ENCODE measurements around the gene TMEM135. TPM values are rescaled to one million over a fixed set of nuclear protein-coding genes. Genes with fewer than 3 reads are reported as not detected.

The TMEM135 gene
- total RNA-seq, 2 donors from 2014 or later: 23.0 to 40.3 TPM

- no peak overlapping the region for H3K4me3 Mint-ChIP-seq
- DNase-seq (ENCODE audit: low spot score) (no peak), ATAC-seq (no peak)
- no peaks in the 10 kb centered on the region for H3K9me3 Mint-ChIP-seq
- H3K4me1 Mint-ChIP-seq (ENCODE audit: low read depth in 2 of 2): peaks cover 3 to 7% of the 10 kb centered on the region in 2 donors
- no peaks in the 10 kb centered on the region for H3K27me3 Mint-ChIP-seq
- no peak overlapping the region for H3K27ac Mint-ChIP-seq
- no peaks in the 10 kb centered on the region for H3K36me3 Mint-ChIP-seq
These were observed 186.8 kb downstream of the TMEM135 start for GRCh38 chr11:87224486-87224885.

GRCh38 chr11:87228820-87229219, 191.1 kb downstream of the TMEM135 start:
- DNase-seq (ENCODE audit: low spot score) (no peak), ATAC-seq (no peak)
- Mint-ChIP-seq H3K4me1 (ENCODE audit: low read depth in 2 of 2) (peaks cover 0 to 6% of the 10 kb centered on the region in 2 donors), H3K9me3 (peaks cover 4% of the 10 kb centered on the region), H3K27me3 (no peaks in the 10 kb centered on the region), H3K4me3 (no peak overlapping the region), H3K27ac (no peak overlapping the region), H3K36me3 (peaks cover 22% of the 10 kb centered on the region)

GRCh38 chr11:87230995-87231394, 193.3 kb downstream of the TMEM135 start:
- DNase-seq (ENCODE audit: low spot score) (no peak), ATAC-seq (no peak)
- H3K27ac Mint-ChIP-seq: no peak overlapping the region
- no peak overlapping the region for H3K4me3 Mint-ChIP-seq
- peaks cover 22% of the 10 kb centered on the region for H3K36me3 Mint-ChIP-seq
- no peaks in the 10 kb centered on the region for H3K27me3 Mint-ChIP-seq
- H3K4me1 Mint-ChIP-seq (ENCODE audit: low read depth in 2 of 2): peaks cover 0 to 6% of the 10 kb centered on the region in 2 donors
- peaks cover 4% of the 10 kb centered on the region for H3K9me3 Mint-ChIP-seq

GRCh38 chr11:87232320-87232719, 194.6 kb downstream of the TMEM135 start:
- DNase-seq (ENCODE audit: low spot score) (no peak), ATAC-seq (no peak)
- Mint-ChIP-seq H3K27me3 (no peaks in the 10 kb centered on the region), H3K36me3 (peaks cover 22% of the 10 kb centered on the region), H3K4me1 (ENCODE audit: low read depth in 2 of 2) (peaks cover 0 to 6% of the 10 kb centered on the region in 2 donors), H3K4me3 (no peak overlapping the region), H3K9me3 (peaks cover 4% of the 10 kb centered on the region), H3K27ac (no peak overlapping the region)

- Mint-ChIP-seq H3K9me3 (peaks cover 4% of the 10 kb centered on the region), H3K4me3 (no peak overlapping the region), H3K36me3 (peaks cover 28% of the 10 kb centered on the region), H3K4me1 (ENCODE audit: low read depth in 2 of 2) (no peaks in the 10 kb centered on the region), H3K27me3 (no peaks in the 10 kb centered on the region), H3K27ac (no peak overlapping the region)
- DNase-seq (ENCODE audit: low spot score): no peak
- ATAC-seq: no peak
These were observed 197.6 kb downstream of the TMEM135 start for GRCh38 chr11:87235366-87235765.

GRCh38 chr11:87236368-87236767, 198.6 kb downstream of the TMEM135 start:
- H3K27ac Mint-ChIP-seq: no peak overlapping the region
- no peak for DNase-seq (ENCODE audit: low spot score)
- H3K4me1 Mint-ChIP-seq (ENCODE audit: low read depth in 2 of 2): no peaks in the 10 kb centered on the region
- no peak overlapping the region for H3K4me3 Mint-ChIP-seq
- H3K36me3 Mint-ChIP-seq: peaks cover 21% of the 10 kb centered on the region
- H3K9me3 Mint-ChIP-seq: no peaks in the 10 kb centered on the region
- ATAC-seq: no peak
- no peaks in the 10 kb centered on the region for H3K27me3 Mint-ChIP-seq

- no peak overlapping the region for H3K27ac Mint-ChIP-seq
- DNase-seq (ENCODE audit: low spot score) (no peak), ATAC-seq (no peak)
- H3K27me3 Mint-ChIP-seq: no peaks in the 10 kb centered on the region
- H3K4me3 Mint-ChIP-seq: no peak overlapping the region
- peaks cover 6% of the 10 kb centered on the region for H3K36me3 Mint-ChIP-seq
- no peaks in the 10 kb centered on the region for H3K4me1 Mint-ChIP-seq (ENCODE audit: low read depth in 2 of 2)
- H3K9me3 Mint-ChIP-seq: no peaks in the 10 kb centered on the region
These were observed 201.3 kb downstream of the TMEM135 start for GRCh38 chr11:87239001-87239400.

GRCh38 chr11:87239531-87239930, 201.8 kb downstream of the TMEM135 start:
- no peaks in the 10 kb centered on the region for H3K9me3 Mint-ChIP-seq
- H3K27ac Mint-ChIP-seq: no peak overlapping the region
- no peaks in the 10 kb centered on the region for H3K4me1 Mint-ChIP-seq (ENCODE audit: low read depth in 2 of 2)
- ATAC-seq (no peak), DNase-seq (ENCODE audit: low spot score) (no peak)
- no peak overlapping the region for H3K4me3 Mint-ChIP-seq
- H3K36me3 Mint-ChIP-seq: peaks cover 6% of the 10 kb centered on the region
- H3K27me3 Mint-ChIP-seq: no peaks in the 10 kb centered on the region

- H3K36me3 Mint-ChIP-seq: peaks cover 7% of the 10 kb centered on the region
- DNase-seq (ENCODE audit: low spot score): no peak
- no peak for ATAC-seq
- H3K4me3 Mint-ChIP-seq: peak overlapping the region; percentile 11
- peaks cover 36 to 37% of the 10 kb centered on the region in 2 donors for H3K4me1 Mint-ChIP-seq (ENCODE audit: low read depth in 2 of 2)
- no peaks in the 10 kb centered on the region for H3K9me3 Mint-ChIP-seq
- H3K27me3 Mint-ChIP-seq: no peaks in the 10 kb centered on the region
- peak overlapping the region; percentile 13 to 54 for H3K27ac Mint-ChIP-seq
These were observed 213.8 kb downstream of the TMEM135 start for GRCh38 chr11:87251560-87251959.

- Mint-ChIP-seq H3K27ac (peak overlapping the region in 1 of 2 donors; percentile 27), H3K4me1 (ENCODE audit: low read depth in 2 of 2) (peaks cover 41% of the 10 kb centered on the region in 2 donors), H3K36me3 (peaks cover 5% of the 10 kb centered on the region), H3K4me3 (no peak overlapping the region), H3K27me3 (no peaks in the 10 kb centered on the region), H3K9me3 (no peaks in the 10 kb centered on the region)
- peak; percentile 65 to 88 for ATAC-seq
- no peak for DNase-seq (ENCODE audit: low spot score)
These were observed 215.1 kb downstream of the TMEM135 start for GRCh38 chr11:87252869-87253268.

GRCh38 chr11:87254562-87254961, 216.8 kb downstream of the TMEM135 start:
- H3K27me3 Mint-ChIP-seq: no peaks in the 10 kb centered on the region
- DNase-seq (ENCODE audit: low spot score) (no peak), ATAC-seq (no peak)
- H3K4me3 Mint-ChIP-seq: no peak overlapping the region
- peaks cover 30 to 38% of the 10 kb centered on the region in 2 donors for H3K4me1 Mint-ChIP-seq (ENCODE audit: low read depth in 2 of 2)
- no peaks in the 10 kb centered on the region for H3K9me3 Mint-ChIP-seq
- peaks cover 5% of the 10 kb centered on the region for H3K36me3 Mint-ChIP-seq
- no peak overlapping the region for H3K27ac Mint-ChIP-seq

- H3K4me1 Mint-ChIP-seq (ENCODE audit: low read depth in 2 of 2): peaks cover 29 to 38% of the 10 kb centered on the region in 2 donors
- H3K4me3 Mint-ChIP-seq: no peak overlapping the region
- H3K9me3 Mint-ChIP-seq: no peaks in the 10 kb centered on the region
- H3K27ac Mint-ChIP-seq: peak overlapping the region; percentile 3 to 21
- DNase-seq (ENCODE audit: low spot score): no peak
- H3K27me3 Mint-ChIP-seq: no peaks in the 10 kb centered on the region
- ATAC-seq: no peak
- H3K36me3 Mint-ChIP-seq: peaks cover 5% of the 10 kb centered on the region
These were observed 217.9 kb downstream of the TMEM135 start for GRCh38 chr11:87255589-87255988.

GRCh38 chr11:87256694-87257340, 219.1 kb downstream of the TMEM135 start:
- H3K27ac Mint-ChIP-seq: no peak overlapping the region
- H3K27me3 Mint-ChIP-seq: no peaks in the 10 kb centered on the region
- peaks cover 3% of the 10 kb centered on the region for H3K36me3 Mint-ChIP-seq
- H3K4me3 Mint-ChIP-seq: no peak overlapping the region
- DNase-seq (ENCODE audit: low spot score): no peak
- ATAC-seq: no peak
- H3K4me1 Mint-ChIP-seq (ENCODE audit: low read depth in 2 of 2): peaks cover 21 to 31% of the 10 kb centered on the region in 2 donors
- H3K9me3 Mint-ChIP-seq: no peaks in the 10 kb centered on the region

GRCh38 chr11:87258171-87258833, 220.6 kb downstream of the TMEM135 start:
- Mint-ChIP-seq H3K36me3 (no peaks in the 10 kb centered on the region), H3K4me3 (no peak overlapping the region), H3K4me1 (ENCODE audit: low read depth in 2 of 2) (peaks cover 16 to 24% of the 10 kb centered on the region in 2 donors), H3K27me3 (no peaks in the 10 kb centered on the region), H3K9me3 (no peaks in the 10 kb centered on the region), H3K27ac (no peak overlapping the region)
- ATAC-seq (no peak), DNase-seq (ENCODE audit: low spot score) (no peak)

All from natural killer cell treated with Interleukin-12 subunit alpha and Interleukin-12 subunit beta and Interleukin-15 and Interleukin-18, amount 100 ng/mL, for 72 hours (primary cell).